BJ (cell line): ENCODE measurements around the gene ZNF496. TPM values are rescaled to one million over a fixed set of nuclear protein-coding genes. Genes with fewer than 3 reads are reported as not detected.

Experiments
- CTCF ChIA-PET: fragments of 350-600 bp; formaldehyde crosslinking; extraction: SDS; loops from one replicate; lab custom pipeline; 2021; ENCODE audit warnings: antibody characterized with exemption, inconsistent platforms; lab: Yijun Ruan, JAX
- POLR2A ChIA-PET: fragments of 300-600 bp; sonication (Branson Sonifier 250); formaldehyde crosslinking; extraction: SDS; loops from one replicate; lab custom pipeline; 2021; ENCODE audit warnings: antibody characterized with exemption; lab: Charles Lee
- DNase-seq: peaks from one replicate; pipeline ENCODE4 v3.0.0-alpha.2; 2011; ENCODE audit warnings: low read depth
- H3K27me3 ChIP-seq: 2 replicates; pipeline ENCODE4 v1.6.0; 2011; ENCODE audit warnings: low read length; ENCODE audit not compliant: control insufficient read depth, insufficient read depth
- H3K36me3 ChIP-seq: 2 replicates; pipeline ENCODE4 v1.5.1; 2011; ENCODE audit warnings: low read length; ENCODE audit not compliant: control insufficient read depth, insufficient read depth
- H3K4me3 ChIP-seq: 2 replicates; pipeline ENCODE4 v1.5.1; 2011; ENCODE audit warnings: low read depth, mild to moderate bottlenecking, control low read depth, low read length
- CTCF ChIP-seq: IDR thresholded peaks from 2 replicates; pipeline ENCODE4 v1.5.1; 2011; ENCODE audit warnings: low read depth, mild to moderate bottlenecking, control low read depth, inconsistent platforms, low read length, moderate library complexity; ENCODE audit not compliant: insufficient read depth
- polyA plus RNA-seq: library from polyadenylated mRNA; depleted of rRNA; stranded (reverse); fragments of >200 nt; gene quantifications from 2 replicates; pipeline ENCODE4 v1.2.3, GENCODE V29; 2011

Gene ZNF496
- polyA plus RNA-seq, 1 experiment: 17.8 TPM

GRCh38 chr1:247331172-247331524 lies 519 bp downstream of the ZNF496 start:
- Histone ChIP-seq H3K27me3 (no peaks in the 10 kb centered on the region), H3K36me3 (peaks cover 16% of the 10 kb centered on the region), H3K4me3 (peak overlapping the region; percentile 92)
- no peak for DNase-seq
- ChIA-PET CTCF (interaction anchor here (1.4 kb wide), 1 partner anchor 42 kb away, joined by 5 read pairs; no protein-coding TSS in a partner anchor), POLR2A (no interaction called here)
- no peak for TF ChIP-seq CTCF

- DNase-seq: no peak
- peak overlapping the region; percentile 92 for H3K4me3 ChIP-seq
- H3K36me3 ChIP-seq: peaks cover 16% of the 10 kb centered on the region
- no peaks in the 10 kb centered on the region for H3K27me3 ChIP-seq
- ChIA-PET POLR2A (no interaction called here), CTCF (interaction anchor here (1.4 kb wide), 1 partner anchor 42 kb away, joined by 5 read pairs; no protein-coding TSS in a partner anchor)
- TF ChIP-seq CTCF: no peak
Observed at GRCh38 chr1:247330548-247331171, 1.0 kb downstream of the ZNF496 start.

GRCh38 chr1:247329097-247329617 lies 2.5 kb downstream of the ZNF496 start:
- peaks cover 18% of the 10 kb centered on the region for H3K36me3 ChIP-seq

GRCh38 chr1:247328311-247328710 lies 3.4 kb downstream of the ZNF496 start:
- TF ChIP-seq CTCF: no peak
- ChIA-PET POLR2A (no interaction called here), CTCF (no interaction called here)
- no peaks in the 10 kb centered on the region for H3K27me3 ChIP-seq
- no peak for DNase-seq
- peaks cover 18% of the 10 kb centered on the region for H3K36me3 ChIP-seq
- H3K4me3 ChIP-seq: no peak overlapping the region

More at GRCh38 chr1:247329097-247329617, 2.5 kb downstream of the ZNF496 start:
- CTCF ChIA-PET: no interaction called here
- Histone ChIP-seq H3K4me3 (no peak overlapping the region), H3K27me3 (no peaks in the 10 kb centered on the region)
- DNase-seq: no peak
- POLR2A ChIA-PET: no interaction called here
- no peak for TF ChIP-seq CTCF

- H3K27me3 ChIP-seq: no peaks in the 10 kb centered on the region
- no peak overlapping the region for H3K4me3 ChIP-seq
- POLR2A ChIA-PET: no interaction called here
- DNase-seq: no peak
- CTCF ChIA-PET: no interaction called here
- H3K36me3 ChIP-seq: peaks cover 32% of the 10 kb centered on the region
- no peak for TF ChIP-seq CTCF
Observed at GRCh38 chr1:247326411-247327130, 5.1 kb downstream of the ZNF496 start.
